ENCODE results near the gene CACNA1C.

DNA sequence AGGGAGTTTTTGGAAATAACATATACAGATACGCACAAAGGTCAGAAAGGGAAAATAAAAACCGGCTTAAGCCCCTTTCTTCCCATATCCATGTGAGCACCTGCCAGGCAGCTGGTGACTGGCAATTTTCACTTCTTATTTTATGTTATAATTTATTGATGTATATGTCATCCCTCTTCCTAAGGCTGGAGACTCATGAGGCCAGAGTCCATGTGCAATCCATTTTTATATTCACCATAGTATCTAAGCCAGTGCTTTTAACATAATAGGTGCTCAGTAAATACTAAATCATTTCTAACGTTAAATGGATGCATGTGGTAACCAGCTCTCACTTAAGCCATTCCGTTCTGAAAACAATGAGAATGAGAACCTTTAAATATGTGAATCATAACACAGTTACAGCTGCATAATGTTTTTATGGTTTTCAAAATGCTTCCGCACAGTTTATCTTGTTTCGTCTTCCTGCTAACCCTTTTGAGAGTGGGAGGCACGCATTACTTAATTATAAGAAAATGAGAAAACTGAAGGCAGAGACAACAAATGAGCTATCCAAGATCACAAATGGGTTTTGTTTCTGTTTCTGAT, 178.3 kb downstream of the CACNA1C start:
- TF ChIP-seq POLR2A (IDR thresholded peaks at IDR 0.05; ENCODE audit: extremely low read depth, insufficient read length) (no peak), CTCF (IDR thresholded peaks at IDR 0.05; ENCODE audit: low read depth, low read length) (no peak)
- TF ChIP-seq, protein P1, sequence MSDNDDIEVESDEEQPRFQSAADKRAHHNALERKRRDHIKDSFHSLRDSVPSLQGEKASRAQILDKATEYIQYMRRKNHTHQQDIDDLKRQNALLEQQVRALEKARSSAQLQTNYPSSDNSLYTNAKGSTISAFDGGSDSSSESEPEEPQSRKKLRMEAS (IDR thresholded peaks at IDR 0.05; ENCODE audit: low read depth, low read length): no peak
